ENCODE measurements around the gene MNX1. TPM values are rescaled to one million over a fixed set of nuclear protein-coding genes. Genes with fewer than 3 reads are reported as not detected.

The MNX1 gene
- total and polyA plus RNA-seq, 10 of the 15 experiments (the other 5 are each of a cell fraction or from before 2014, with no cell fraction given), result 0.22 to 2.7 (median 1.3) TPM; not detected in 1

- Histone ChIP-seq H3K4me2 (ENCODE audit: control insufficient read depth, insufficient read depth) (peak overlapping the region; percentile 79), H3K9me3 (replicated peaks; ENCODE audit: control insufficient read depth, insufficient read depth, low read length) (no peaks in the 10 kb centered on the region; the same call in 2 of the 3 replicates), H3K4me3 (no peak overlapping the region), H3K36me3 (ENCODE audit: control insufficient read depth in 2 of 2, insufficient read depth in 2 of 2, low read length in 1 of 2) (no peaks in the 10 kb centered on the region; a peak in 1 of 4 replicates), H3K27me3 (replicated peaks in 1 of 2; ENCODE audit: control insufficient read depth in 2 of 2, insufficient read depth in 2 of 2, low read length in 1 of 2) (peaks cover 0 to 19% of the 10 kb centered on the region in 2 experiments; a peak in 3 of 4 replicates), H4K20me1 (ENCODE audit: control insufficient read depth, insufficient read depth) (no peaks in the 10 kb centered on the region), H2AFZ (ENCODE audit: control insufficient read depth, low read depth, low read length) (no peak overlapping the region), H3K79me2 (ENCODE audit: control insufficient read depth, insufficient read depth, low read length) (no peaks in the 10 kb centered on the region), H3K9ac (ENCODE audit: control insufficient read depth, insufficient read depth, low read length) (no peak overlapping the region), H3K4me1 (ENCODE audit: control insufficient read depth, insufficient read depth, low read length) (peaks cover 7% of the 10 kb centered on the region), H3K27ac (ENCODE audit: control insufficient read depth, insufficient read depth) (no peak overlapping the region)
- POLR2A ChIA-PET, result interaction anchor here (1.3 kb wide), 1 partner anchor 89 kb away, joined by 3 read pairs; no protein-coding TSS in a partner anchor
- TF ChIP-seq LARP7 (IDR thresholded peaks at IDR 0.05), result peak; percentile 27; the same call in 1 of the 2 replicates
- no peak for TF ChIP-seq KDM1A (IDR thresholded peaks at IDR 0.05; ENCODE audit: borderline replicate concordance)
- CTCF ChIA-PET, result interaction anchor here (0.6 to 1.4 kb wide), 3 partner anchors 8 to 216 kb away, joined by 3 to 4 read pairs (median 4); no protein-coding TSS in a partner anchor
- RAD21 ChIA-PET (ENCODE audit: unreplicated experiment), result interaction anchor here (0.9 kb wide), 1 partner anchor 128 kb away, joined by 3 read pairs; no protein-coding TSS in a partner anchor
- SMC1A ChIA-PET (ENCODE audit: uncharacterized antibody, unreplicated experiment), result interaction anchor here (2.5 kb wide), 1 partner anchor 15 kb away, joined by 6 read pairs; no protein-coding TSS in a partner anchor
- 59% methylated on average over 32 of the region's 35 CpGs for WGBS (ENCODE audit: insufficient coverage, insufficient replicate concordance, low lambda C conversion rate, missing lambda C conversion rate)
- DNase-seq (ENCODE audit: low read depth, low spot score) (no peak), FAIRE-seq (no peak), ATAC-seq (peak; percentile 8)
- intact Hi-C loops (cut with micrococcal nuclease; ENCODE audit: unreplicated experiment) (no loop called here), in situ Hi-C loops (cut with MboI) (no loop called here)
- BruUV-seq (replicated peaks), result TSS peak; percentile 68
Measured at GRCh38 chr7:157008206-157009169, 2.0 kb downstream of the MNX1 start.

GRCh38 chr7:157007470-157008066 is 2.9 kb downstream of the MNX1 start:
- Histone ChIP-seq H3K4me2 (ENCODE audit: control insufficient read depth, insufficient read depth) (no peak overlapping the region), H3K27ac (ENCODE audit: control insufficient read depth, insufficient read depth) (no peak overlapping the region), H4K20me1 (ENCODE audit: control insufficient read depth, insufficient read depth) (no peaks in the 10 kb centered on the region), H2AFZ (ENCODE audit: control insufficient read depth, low read depth, low read length) (no peak overlapping the region), H3K36me3 (ENCODE audit: control insufficient read depth in 2 of 2, insufficient read depth in 2 of 2, low read length in 1 of 2) (no peaks in the 10 kb centered on the region; a peak in 1 of 4 replicates), H3K4me3 (no peak overlapping the region), H3K9ac (ENCODE audit: control insufficient read depth, insufficient read depth, low read length) (no peak overlapping the region), H3K27me3 (replicated peaks in 1 of 2; ENCODE audit: control insufficient read depth in 2 of 2, insufficient read depth in 2 of 2, low read length in 1 of 2) (peaks cover 0 to 22% of the 10 kb centered on the region in 2 experiments; a peak in 3 of 4 replicates), H3K9me3 (replicated peaks; ENCODE audit: control insufficient read depth, insufficient read depth, low read length) (no peaks in the 10 kb centered on the region; the same call in 2 of the 3 replicates), H3K79me2 (ENCODE audit: control insufficient read depth, insufficient read depth, low read length) (no peaks in the 10 kb centered on the region), H3K4me1 (ENCODE audit: control insufficient read depth, insufficient read depth, low read length) (peaks cover 7% of the 10 kb centered on the region)
- ChIA-PET POLR2A (interaction anchor here (1.3 kb wide), 1 partner anchor 89 kb away, joined by 3 read pairs; no protein-coding TSS in a partner anchor), SMC1A (ENCODE audit: uncharacterized antibody, unreplicated experiment) (interaction anchor here (2.5 kb wide), 1 partner anchor 16 kb away, joined by 6 read pairs; no protein-coding TSS in a partner anchor), CTCF (interaction anchor here (0.6 to 1.2 kb wide), 2 partner anchors 9 to 295 kb away, joined by 3 to 4 read pairs; no protein-coding TSS in a partner anchor), RAD21 (ENCODE audit: unreplicated experiment) (no interaction called here)
- no peak for ATAC-seq
- WGBS (ENCODE audit: insufficient coverage, insufficient replicate concordance, low lambda C conversion rate, missing lambda C conversion rate), result 27% methylated on average over 18 of the region's 18 CpGs
- no peak for FAIRE-seq
- in situ Hi-C loops (cut with MboI) (no loop called here), intact Hi-C loops (cut with micrococcal nuclease; ENCODE audit: unreplicated experiment) (no loop called here)
- DNase-seq (ENCODE audit: low read depth, low spot score), result no peak
- BruUV-seq (replicated peaks), result no TSS peak
- TF ChIP-seq BACH1 (IDR thresholded peaks at IDR 0.05; ENCODE audit: borderline replicate concordance), result no peak
- TF ChIP-seq LARP7 (IDR thresholded peaks at IDR 0.05), result no peak
- TF ChIP-seq POLR2A (IDR thresholded peaks at IDR 0.05; ENCODE audit: low read depth, low read length), result no peak
- TF ChIP-seq NRF1 (conservative IDR thresholded peaks at IDR 0.05; ENCODE audit: low read depth, low read length), result no peak
- TF ChIP-seq TARDBP (IDR thresholded peaks at IDR 0.05; ENCODE audit: borderline replicate concordance), result no peak
- TF ChIP-seq ZNF384 (IDR thresholded peaks at IDR 0.05; ENCODE audit: borderline replicate concordance, low read depth, low read length), result no peak
- no peak for TF ChIP-seq MLLT1 (IDR thresholded peaks at IDR 0.05)
- TF ChIP-seq MAX (IDR thresholded peaks at IDR 0.05; ENCODE audit: low read depth, low read length), result no peak
- TF ChIP-seq RELB (IDR thresholded peaks at IDR 0.05; ENCODE audit: low read depth), result no peak
- TF ChIP-seq BRCA1 (IDR thresholded peaks at IDR 0.05; ENCODE audit: low read depth, low read length), result no peak
- TF ChIP-seq YBX1 (IDR thresholded peaks at IDR 0.05), result no peak
